GM12891 (cell line): ENCODE results near the gene MKLN1.

Experiments used
- PAX5 ChIP-seq: IDR thresholded peaks from 2 replicates; pipeline ENCODE4 v1.6.1; 2011; ENCODE audit warnings: low read length, moderate library complexity, mild to moderate bottlenecking; ENCODE audit not compliant: insufficient read depth, severe bottlenecking
- POLR2A ChIP-seq: IDR thresholded peaks from 2 replicates; pipeline ENCODE4 v1.6.1; 2011; ENCODE audit warnings: low read depth, low read length, control low read depth
- POLR2AphosphoS5 ChIP-seq: IDR thresholded peaks from 2 replicates; pipeline ENCODE4 v1.6.1; 2011; ENCODE audit warnings: low read depth, low read length, control low read depth
- POU2F2 ChIP-seq: IDR thresholded peaks from 2 replicates; pipeline ENCODE4 v1.6.1; 2011; ENCODE audit warnings: low read depth, mild to moderate bottlenecking, control low read depth, low read length, moderate library complexity
- SPI1 ChIP-seq: IDR thresholded peaks from 2 replicates; pipeline ENCODE4 v1.6.1; 2011; ENCODE audit warnings: low read depth, low read length, control low read depth
- TAF1 ChIP-seq: IDR thresholded peaks from 2 replicates; pipeline ENCODE4 v1.6.1; 2011; ENCODE audit warnings: low read depth, low read length, control low read depth

DNA sequence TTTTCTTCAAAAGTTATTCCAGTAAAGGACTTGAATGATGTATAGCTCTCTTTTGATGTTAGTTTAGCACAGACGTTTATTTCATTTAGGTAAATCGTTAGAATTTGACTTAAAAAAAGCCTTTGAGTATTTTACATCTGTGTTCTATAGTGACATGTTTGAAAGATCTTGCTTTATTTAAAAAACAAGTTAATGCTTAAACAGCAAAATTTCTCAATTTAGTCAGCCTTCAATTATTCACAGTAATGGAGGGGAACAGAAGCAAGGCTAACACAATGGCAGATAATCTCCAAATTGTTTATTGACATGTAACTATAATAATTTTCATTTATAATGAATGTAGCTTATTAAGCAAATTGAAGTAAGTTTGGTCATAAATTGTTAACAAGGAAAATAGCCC is 63.5 kb downstream of the MKLN1 start:
- no peak for TF ChIP-seq POLR2AphosphoS5
- TF ChIP-seq POLR2A, result no peak
- no peak for TF ChIP-seq POU2F2
- no peak for TF ChIP-seq TAF1
- TF ChIP-seq SPI1, result no peak
- no peak for TF ChIP-seq PAX5
